HCEC 1CT (cell line): ENCODE data around the gene FUT1.
A peak's percentile ranks its signal among the peaks of the same experiment; 100 is the strongest.
"Not testable (repeated sequence)": the region's sequence is repeated elsewhere in the genome, so short reads cannot be mapped to it uniquely, and the experiment has no call there.

Source experiments
- DNase-seq: peaks from one replicate; pipeline ENCODE4 v3.0.0-alpha.2; 2017

The FUT1 gene

DNA sequence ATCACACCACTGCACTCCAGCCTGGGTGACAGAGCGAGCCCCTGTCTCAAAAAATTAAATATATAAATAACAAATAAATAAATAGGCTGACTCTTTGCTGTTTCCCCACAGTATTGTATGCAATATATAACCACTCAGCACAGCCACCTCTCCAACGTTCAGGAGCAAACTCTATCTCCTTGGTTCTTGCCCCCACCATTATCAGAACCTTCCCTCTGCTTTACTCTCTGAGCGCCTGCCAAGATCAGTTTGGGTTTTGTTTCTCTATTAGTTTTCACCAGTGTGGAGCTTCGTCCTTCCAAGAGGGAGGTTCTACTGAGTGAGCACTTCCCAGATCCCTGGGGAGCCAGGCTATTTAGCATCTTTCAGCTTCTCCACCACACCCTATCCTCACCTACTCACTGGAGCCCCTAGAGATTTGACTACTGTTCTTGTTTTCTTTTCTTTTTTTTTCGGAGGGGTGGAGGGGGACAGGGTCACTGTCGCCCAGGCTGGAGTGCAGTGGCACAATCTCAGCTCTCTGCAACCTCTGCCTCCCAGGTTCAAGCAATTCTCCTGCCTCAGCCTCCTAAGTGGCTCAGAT is 15.8 kb upstream of the FUT1 start:
- not testable (repeated sequence) for DNase-seq

DNA sequence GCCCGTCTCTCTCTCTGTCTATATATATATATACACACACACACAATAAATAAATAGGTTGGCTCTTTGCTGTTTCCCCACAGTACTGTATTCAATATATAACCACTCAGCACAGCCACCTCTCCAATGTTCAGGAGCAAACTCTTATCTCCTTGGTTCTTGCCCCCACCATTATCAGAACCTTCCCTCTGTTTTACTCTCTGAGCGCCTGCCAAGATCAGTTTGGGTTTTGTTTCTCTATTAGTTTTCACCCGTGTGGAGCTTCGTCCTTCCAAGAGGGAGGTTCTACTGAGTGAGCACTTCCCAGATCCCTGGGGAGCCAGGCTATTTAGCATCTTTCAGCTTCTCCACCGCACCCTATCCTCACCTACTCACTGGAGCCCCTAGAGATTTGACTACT is 13.4 kb upstream of the FUT1 start:
- DNase-seq, result not testable (repeated sequence)

DNA sequence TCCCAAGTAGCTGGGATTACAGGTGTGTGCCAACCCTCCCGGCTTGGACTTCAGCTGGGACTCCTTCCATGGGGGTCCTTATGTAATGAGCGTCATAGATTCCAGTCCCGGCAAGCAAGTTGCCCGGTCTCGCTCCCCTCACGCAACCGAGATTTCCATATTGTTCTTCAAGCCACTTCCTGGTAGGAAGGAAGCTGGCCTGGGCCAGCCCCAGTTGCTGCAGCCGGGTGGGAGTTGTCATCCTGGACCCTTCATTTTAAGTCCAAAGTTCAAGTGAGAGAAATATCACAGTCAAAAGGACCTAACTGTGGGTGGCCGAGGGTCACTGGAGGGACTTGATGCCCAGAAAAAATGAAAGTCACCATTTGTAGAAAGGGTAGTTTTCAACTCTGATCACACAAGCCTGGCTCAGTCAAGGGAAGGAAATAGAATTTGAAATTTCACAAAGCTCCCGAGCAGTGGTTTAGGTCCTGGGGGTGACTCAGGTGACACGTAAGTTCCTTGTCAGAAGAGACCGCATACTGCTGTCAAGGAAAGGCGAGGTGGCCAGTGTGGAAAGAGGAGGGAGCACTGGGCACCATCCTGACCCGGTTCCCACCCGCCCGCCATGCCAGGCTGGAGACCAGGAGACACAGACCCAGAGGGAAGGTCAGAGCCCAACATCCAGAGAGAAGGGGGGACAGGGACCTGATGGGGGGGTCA is 8.2 kb upstream of the FUT1 start:
- no peak for DNase-seq

DNA sequence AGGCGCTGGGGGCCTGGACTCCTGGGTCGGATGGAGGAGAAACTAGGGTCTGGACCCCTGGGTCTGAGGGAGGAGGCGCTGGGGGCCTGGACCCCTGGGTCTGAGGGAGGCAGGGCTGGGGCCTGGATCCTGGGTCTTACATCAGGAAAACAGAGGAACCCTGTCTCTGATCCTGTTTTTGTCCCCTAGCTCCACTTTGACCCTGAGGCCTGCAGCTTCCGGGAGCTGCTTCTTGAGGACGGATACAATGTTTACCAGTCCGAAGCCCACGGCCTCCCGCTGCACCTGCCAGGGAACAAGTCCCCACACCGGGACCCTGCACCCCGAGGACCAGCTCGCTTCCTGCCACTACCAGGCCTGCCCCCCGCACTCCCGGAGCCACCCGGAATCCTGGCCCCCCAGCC is 5.3 kb upstream of the FUT1 start:
- no peak for DNase-seq

DNA sequence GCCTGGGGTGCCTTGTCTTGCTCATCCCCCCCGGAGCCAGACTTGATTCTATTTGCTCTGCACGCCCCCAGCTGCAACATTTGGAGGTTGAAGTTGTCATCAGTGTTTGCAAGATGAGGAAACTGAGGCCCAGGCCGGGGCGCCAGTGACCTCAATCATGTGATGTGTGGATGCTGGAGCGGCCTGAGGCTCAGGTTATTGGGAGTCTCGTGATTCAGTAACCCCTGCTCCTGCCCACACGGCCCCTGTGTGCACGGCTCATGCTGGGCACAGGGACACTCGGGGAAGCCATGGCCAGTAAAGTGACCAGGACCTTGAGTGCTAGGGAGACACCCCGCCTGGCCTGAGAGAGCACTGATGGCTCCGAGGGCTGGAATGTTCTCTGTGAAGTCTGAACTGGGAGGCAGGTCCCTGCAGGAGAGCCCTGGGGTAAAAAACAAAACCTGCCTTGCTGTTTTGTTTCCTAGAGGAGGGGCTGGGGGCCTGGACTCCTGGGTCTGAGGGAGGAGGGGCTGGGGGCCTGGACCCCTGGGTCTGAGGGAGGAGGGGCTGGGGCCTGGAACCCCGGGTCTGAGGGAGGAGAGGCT is 4.7 kb upstream of the FUT1 start:
- no peak for DNase-seq

DNA sequence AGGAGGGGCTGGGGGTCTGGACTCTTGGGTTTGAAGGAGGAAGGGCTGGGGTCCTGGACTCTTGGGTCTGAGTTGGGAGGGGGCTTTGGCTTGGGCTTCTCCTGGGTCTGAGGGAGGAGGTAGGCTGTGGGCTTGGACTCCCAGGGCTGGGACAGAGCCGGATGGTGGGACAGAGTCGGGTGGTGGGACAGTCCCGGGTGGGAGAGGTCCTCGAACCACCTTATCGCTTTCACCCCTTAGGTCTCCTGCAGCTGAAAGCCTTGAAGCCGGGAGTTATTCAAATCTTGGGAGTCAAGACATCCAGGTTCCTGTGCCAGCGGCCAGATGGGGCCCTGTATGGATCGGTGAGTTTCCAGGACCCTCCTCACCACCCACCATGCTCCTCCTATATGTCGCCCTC is 4.2 kb upstream of the FUT1 start:
- no peak for DNase-seq

DNA sequence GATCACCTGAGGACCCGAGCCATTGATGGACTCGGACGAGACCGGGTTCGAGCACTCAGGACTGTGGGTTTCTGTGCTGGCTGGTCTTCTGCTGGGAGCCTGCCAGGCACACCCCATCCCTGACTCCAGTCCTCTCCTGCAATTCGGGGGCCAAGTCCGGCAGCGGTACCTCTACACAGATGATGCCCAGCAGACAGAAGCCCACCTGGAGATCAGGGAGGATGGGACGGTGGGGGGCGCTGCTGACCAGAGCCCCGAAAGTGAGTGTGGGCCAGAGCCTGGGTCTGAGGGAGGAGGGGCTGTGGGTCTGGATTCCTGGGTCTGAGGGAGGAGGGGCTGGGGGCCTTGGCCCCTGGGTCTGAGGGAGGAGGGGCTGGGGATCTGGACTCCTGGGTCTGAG is 3.8 kb upstream of the FUT1 start:
- DNase-seq, result no peak

DNA sequence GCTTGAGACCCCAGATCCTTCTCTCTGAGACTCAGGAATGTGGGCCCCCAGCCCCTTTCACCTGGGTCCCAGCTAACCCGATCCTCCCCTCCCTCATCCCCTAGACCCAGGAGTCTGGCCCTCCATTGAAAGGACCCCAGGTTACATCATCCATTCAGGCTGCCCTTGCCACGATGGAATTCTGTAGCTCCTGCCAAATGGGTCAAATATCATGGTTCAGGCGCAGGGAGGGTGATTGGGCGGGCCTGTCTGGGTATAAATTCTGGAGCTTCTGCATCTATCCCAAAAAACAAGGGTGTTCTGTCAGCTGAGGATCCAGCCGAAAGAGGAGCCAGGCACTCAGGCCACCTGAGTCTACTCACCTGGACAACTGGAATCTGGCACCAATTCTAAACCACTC is 3.3 kb upstream of the FUT1 start:
- DNase-seq, result no peak

DNA sequence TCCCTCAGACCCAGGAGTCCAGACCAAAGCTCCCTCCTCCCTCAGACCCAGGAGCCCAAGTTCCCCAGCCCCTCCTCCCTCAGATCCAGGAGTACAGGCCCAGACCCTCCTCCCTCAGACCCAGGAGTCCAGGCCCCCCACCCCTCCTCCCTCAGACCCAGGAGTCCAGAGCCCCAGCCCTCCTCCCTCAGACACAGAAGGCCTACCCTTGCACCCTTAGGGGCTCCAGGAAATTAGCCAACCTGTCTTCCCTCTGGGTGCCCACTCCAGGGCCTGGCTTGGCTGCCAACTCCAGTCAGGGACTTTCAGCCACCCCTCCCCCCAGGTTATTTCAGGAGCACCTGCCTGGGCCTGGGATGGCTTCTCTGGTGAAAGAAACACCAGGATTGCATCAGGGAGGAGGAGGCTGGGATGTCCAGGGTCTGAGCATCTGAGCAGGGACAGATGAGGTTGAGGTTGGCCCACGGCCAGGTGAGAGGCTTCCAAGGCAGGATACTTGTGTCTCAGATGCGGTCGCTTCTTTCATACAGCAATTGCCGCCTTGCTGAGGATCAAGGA is 2.7 kb upstream of the FUT1 start, which contains the start of gene FGF21:
Gene FGF21 (plus strand): TSS at position 441 of the 558 bp plus-strand sequence. CDS start 713 bp downstream, outside the sequence.
- no peak for DNase-seq

DNA sequence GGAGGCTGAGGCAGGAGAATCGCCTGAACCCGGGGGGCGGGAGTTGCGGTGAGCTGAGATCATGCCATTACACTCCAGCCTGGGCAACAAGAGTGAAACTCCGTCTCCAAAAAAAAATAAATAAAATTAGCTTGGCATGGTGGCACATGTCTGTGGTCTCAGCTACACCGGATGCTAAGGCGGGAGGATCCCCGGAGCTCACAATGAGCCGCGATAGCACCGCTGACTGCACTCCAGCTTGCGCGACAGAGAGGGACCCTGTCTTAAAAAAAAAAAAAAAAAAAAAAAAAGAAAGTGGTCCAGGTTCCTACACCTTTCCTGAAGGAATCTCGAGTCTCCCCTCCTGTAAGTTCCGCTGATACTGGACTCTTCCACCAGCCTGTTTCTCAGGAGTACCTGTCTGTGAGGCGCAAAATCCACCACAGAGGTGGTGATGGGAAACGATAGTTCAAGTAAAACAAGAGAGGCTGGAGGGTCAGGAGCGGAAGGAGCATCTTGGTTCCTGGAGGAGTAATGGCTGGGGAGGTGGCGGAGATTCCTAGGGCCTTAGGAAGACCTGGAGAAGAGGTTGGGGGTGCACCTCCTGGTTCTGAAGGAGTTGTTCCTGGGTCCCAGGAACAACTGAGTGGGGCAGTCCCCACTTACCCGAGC is 471 bp downstream of the FUT1 start:
- no peak for DNase-seq

DNA sequence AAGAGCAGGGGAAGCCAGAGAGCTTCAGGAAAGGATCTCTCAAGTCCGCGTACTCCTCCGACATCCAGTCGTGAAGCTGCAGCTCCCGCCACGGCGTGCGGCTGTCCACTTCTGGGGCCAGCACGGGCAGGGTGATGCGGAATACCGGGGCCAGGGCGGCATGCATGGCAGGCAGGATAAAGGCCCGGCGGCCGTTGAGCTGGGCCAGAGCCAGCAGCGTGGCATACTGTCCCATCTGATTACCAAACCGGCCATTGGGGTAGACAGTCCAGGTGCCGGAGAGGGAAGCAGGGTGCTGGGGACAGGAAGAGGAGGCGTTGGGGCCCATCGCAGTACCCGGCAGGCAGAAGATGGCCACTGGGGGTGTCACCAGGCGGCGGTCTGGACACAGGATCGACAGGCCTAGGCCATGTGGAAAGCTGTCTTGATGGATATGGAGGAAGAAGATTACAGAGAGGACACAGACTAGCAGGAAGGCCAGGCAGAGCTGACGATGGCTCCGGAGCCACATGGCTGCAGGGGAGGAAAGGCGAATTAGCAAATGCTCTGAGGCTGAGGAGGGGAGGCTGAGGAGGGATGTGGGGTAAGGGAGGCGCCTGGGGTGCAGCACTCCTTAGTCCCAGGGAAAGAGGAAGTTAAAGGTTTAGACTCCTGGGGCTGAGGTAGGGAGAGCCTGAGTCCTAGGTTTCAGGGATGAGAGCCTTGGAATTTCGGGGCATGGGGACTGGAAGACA is 1.5 kb downstream of the FUT1 start:
- no peak for DNase-seq

DNA sequence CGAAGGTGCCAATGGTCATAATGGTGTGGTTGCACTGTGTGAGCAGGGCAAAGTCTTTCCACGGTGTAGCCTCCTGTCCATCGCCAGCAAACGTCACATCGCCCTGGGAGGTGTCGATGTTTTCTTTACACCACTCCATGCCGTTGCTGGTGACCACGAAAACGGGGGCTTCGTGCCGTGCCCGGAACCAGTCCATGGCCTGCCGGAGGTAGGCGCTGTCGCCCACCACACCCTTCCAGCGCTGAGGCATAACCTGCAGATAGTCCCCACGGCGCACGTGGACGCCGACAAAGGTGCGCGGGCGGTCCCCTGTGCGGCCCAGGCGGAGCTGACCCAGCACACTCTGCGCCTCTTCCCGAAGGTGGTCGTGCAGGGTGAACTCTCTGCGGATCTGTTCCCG is 2.1 kb downstream of the FUT1 start:
- no peak for DNase-seq

DNA sequence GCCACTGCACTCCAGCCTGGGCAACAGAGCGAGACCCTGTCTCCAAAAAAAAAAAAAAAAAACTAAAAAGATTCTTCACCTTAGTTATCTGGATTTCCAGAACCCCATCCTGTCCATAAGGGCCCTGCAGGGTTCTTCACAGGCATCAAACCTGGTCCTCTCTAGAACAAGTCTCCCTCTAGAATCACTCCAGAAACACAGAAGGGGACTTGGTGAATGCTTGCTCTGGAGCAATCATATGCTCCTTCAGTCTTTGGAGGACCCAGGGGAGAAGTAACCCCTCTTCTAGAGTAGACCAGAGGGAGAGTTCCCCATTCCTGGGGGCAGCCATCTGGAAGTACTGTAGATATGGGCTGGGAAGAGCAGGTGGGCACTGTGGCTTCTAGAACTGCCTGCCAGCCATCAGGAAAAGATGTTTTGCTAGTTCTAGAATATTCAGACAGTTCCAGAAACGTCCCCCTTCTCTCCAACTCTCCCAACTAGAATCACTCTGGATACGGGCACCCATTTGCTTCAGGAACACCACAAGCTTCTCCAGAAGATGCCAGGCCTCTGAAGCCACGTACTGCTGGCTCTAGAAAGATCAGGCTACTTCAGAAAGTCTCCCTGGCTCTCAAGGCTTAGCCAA is 2.8 kb downstream of the FUT1 start:
- no peak for DNase-seq

DNA sequence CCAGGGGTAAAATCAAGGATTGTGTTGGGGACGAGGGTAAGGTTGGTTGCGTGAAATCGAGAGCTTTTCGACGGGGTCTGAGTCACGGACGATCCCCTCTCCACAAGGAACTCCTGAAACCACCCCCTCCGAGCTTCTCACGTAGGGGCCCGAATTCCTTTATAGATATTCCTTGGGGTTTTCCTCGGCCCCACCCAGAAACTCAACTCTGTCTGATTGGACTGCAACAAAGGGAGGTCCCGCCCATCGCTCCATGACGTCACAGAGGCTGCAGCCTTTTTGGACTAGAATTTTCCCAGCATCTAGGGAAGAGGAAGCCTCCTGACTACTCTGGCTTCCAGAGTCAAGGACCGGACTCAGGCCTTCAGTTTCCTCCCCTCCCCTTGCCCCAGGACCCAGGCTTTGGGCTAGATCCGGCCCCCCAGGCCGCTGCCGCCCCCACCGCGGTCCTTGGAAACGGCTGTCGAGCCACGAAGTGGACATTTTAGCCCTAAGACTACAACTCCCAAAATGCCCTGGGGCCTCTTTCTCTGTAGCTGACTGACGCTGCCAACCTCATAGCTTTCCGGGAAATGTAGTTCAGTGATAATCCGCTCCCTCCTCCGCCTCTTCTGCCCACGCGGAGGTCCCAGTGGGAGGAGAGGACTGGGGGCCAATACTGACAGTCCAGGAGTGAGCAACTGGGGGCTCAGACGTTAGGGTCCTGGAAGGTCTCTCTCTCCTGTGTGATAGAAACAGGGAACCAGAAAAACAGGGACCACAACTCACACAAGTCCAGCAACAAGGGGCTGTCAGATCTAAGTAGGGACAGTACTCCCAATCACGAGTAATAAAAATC is 5.5 kb downstream of the FUT1 start, which contains the start of gene IZUMO1:
Gene IZUMO1 (minus strand): TSS at position 172 of the 838 bp plus-strand sequence. CDS start 1,050 bp downstream, outside the sequence.
- peak; percentile 73 for DNase-seq

DNA sequence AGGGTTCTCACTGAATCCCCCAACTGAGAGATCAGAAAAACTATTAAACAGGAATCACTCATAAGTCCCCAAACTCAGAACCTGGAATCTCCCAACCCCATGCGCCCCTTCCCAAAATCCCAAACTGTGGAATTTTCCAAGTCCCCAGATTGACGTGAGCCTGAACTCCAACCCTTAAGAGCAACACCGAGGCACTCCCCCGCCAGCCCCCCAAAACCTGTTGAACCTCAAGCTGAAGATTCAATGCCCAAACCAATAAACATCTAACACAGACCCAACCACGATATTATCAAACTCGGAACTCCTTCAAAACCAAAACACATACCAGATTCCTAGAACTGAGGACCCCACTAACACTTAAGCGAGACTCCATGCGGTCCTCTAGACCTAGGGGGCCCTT is 6.3 kb downstream of the FUT1 start:
- DNase-seq, result no peak

DNA sequence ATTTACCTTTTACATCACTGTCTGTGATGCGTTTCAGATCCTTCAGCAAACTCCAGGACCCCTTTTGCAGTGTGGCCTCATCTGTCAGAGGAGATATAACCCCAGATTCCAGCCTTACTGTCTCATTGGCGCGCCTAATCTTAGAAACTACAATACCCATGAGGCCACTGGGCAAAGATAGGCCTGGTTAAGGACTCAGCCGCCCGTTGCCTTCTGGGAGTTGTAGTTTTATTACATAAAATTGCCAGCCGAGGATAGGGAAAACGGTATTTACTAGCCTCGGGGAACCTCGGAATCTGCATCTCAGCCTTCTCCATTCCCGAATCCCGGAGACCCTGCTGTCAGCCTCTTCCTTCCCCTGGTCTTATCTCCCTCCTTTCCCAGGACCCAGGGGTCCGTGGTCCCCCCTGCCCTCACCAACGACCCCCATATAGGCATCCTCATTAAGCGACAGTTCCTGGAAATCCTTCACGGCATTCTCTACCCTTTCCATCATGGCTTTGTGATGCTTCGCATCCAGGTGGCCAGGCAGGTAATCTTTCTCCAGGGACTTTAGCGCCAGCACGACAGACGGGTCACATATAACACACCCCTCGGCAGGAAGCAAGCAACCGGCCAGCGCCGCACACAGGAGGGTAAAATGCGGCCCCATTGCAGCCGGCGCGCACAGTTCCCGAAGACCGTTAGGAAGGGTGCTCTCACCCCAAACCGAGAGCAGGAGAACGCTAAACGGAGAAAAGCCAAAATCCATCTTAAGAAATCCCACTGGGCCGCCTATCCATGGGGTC is 7.0 kb downstream of the FUT1 start:
- peak; percentile 57 for DNase-seq

DNA sequence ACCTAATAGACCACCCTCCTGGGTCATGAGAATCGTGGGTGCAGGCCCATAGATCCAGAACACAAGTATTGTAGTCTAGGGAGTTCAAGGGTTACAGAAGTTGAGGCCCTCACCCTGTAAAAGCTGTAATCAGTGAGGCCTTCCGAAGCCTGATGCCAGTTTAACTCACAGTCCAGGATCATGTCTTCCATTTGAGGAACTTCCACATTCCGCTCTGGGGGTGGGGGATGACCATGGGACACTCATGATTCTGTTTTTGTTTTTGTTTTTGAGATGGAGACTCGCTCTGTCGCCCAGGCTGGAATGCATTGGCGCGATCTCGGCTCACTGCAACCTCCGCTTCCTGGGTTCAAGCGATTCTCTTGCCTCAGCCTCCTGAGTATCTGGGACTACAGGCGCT is 10.3 kb downstream of the FUT1 start:
- no peak for DNase-seq

DNA sequence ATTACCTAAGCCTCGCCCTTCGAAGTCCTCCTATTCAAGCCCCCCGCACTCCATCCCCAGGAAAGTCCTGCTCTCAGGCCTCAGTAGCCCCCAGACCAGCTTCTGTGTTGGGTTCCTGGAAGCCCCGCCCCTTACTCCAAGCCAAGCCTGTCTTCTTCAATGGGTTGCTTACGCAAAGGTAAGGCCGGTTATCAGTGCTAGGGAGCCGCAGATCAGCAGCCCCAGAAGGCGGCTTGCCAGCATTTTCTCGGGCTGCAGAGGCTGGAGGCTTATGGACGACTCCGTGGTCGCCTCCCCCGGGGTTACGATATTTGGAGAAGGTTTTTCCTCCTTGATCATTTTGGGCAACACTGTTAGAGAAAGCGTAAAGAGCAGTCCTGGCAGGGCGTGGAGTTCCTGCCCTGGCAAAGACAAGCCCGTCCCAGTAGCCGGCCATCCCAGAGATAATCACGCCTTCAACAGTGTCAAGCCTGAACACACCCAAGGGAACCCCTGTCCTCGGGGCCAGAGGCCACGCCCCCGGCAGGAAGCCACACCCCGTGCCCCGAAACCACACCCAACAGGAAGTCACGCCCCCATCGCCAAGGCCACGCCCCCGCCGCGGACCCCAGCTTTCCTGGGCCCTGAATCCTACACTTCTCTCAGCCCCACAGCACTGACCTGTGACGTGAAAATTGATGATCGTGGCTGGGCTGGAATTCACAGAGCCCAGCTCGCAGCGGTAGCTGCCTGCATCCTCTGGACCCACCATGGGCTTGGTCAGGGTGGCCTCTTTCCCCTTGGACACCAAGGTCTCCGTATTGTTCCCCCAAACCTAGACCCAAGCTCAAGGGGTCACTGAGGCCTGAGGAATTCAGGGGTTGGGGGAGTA is 11.1 kb downstream of the FUT1 start:
- DNase-seq, result no peak
